ENCODE data around the gene PCDHGA8. TPM values are rescaled to one million over a fixed set of nuclear protein-coding genes. Genes with fewer than 3 reads are reported as not detected.

The PCDHGA8 gene
- 0.71 and 0.86 TPM in 2 replicates for total RNA-seq

GRCh38 chr5:141392429-141393198, at the start of gene PCDHGA8:
Gene PCDHGA8 (plus strand): TSS chr5:141392633. CDS start chr5:141392814, 181 bp downstream.

DNA sequence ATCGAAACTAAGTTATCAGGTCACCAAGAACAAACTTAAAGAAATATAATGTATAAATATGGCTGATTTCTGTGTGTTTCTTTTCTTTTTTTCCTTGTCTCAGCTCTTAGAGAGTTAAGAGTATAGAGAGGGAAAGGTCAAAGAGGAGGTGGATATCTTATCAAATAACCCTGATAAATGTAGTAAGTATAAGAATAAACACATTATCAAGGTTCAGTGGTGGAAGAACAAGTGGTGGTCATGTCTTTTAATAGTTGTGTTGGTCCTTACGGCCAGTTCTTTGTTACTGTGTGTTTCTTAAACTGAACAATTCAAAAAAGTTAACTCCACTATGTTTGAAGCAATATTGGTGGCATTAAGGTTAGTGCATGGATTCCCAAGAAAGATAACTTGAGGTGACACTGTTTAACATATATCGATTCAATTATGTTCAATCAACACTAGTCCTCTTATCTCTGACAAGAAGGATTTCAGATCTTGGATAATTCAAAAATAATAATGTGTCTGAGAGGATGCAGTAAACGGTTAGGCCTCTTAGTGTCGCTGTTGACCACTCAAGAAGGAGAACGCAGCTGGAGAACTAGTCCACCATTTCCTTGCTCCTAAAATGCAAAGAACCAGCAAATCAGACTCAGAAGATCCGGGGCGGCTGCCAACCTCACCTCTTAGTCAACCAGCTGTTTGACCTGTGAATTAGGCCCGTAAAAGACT, 49.0 kb upstream of the PCDHGA8 start, which contains the start of gene PCDHGA3:
Gene PCDHGA3 (plus strand): TSS at position 588 of the 711 bp plus-strand sequence. CDS start 205 bp downstream, outside the sequence.

GRCh38 chr5:141349917-141350619, 42.4 kb upstream of the PCDHGA8 start, which contains the start of gene PCDHGB1:
Gene PCDHGB1 (plus strand): TSS chr5:141350099. CDS start chr5:141350261, 162 bp downstream.

DNA sequence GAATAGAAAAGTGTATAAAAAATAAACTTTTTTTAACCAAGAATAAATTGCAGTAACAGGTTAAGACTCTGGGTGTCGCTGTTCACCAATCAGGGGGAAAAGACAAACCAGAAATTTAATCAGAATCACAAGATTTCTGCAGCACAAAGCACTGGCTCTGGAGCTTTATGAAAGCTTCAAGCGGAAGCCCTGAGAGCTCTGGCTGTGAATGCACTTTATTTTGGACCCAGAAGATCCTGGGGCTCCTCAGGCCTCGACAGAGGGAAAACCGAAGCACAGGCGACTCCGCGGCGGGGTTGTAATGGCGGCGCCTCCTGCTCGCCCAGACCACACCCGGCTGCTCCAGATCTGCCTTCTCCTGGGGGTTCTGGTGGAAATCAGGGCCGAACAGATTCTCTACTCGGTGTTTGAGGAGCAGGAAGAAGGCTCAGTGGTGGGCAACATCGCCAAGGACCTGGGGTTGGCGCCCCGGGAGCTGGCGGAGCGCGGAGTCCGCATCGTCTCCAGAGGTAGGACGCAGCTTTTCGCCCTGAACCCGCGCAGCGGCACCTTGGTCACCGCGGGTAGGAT, 37.4 kb upstream of the PCDHGA8 start, which contains the start of gene PCDHGA4:
Gene PCDHGA4 (plus strand): TSS at position 122 of the 570 bp plus-strand sequence. CDS start 87 bp downstream, at position 209.

DNA sequence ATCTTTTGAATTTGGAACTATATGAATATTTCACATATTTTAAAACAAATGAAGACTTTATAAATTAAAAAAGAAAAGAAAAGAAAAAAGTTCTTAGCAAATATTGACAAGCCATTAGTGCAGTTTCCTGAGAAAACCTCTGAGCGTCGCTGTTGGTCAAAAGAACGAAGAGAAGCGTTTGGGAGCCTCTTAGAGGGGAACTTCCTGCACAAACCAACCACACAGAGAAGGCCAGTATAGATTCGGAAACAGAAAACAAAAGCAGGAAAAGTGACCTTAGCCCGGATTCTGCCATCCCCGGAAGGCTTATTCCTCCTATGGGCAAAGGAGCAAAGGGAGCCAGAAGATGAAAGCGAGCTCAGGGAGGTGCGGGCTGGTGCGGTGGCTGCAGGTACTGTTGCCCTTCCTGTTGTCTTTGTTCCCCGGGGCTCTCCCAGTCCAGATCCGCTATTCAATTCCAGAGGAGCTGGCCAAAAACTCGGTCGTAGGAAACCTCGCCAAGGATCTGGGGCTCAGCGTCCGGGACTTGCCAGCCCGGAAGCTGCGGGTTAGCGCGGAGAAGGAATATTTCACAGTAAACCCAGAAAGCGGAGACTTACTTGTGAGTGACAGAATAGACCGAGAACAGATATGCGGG, 32.5 kb upstream of the PCDHGA8 start, which contains the start of gene PCDHGB2:
Gene PCDHGB2 (plus strand): TSS at position 205 of the 637 bp plus-strand sequence. CDS start 142 bp downstream, at position 347.

GRCh38 chr5:141363952-141364660, 28.3 kb upstream of the PCDHGA8 start, which contains the start of gene PCDHGA5:
Gene PCDHGA5 (plus strand): TSS chr5:141364162. CDS start chr5:141364331, 169 bp downstream.

DNA sequence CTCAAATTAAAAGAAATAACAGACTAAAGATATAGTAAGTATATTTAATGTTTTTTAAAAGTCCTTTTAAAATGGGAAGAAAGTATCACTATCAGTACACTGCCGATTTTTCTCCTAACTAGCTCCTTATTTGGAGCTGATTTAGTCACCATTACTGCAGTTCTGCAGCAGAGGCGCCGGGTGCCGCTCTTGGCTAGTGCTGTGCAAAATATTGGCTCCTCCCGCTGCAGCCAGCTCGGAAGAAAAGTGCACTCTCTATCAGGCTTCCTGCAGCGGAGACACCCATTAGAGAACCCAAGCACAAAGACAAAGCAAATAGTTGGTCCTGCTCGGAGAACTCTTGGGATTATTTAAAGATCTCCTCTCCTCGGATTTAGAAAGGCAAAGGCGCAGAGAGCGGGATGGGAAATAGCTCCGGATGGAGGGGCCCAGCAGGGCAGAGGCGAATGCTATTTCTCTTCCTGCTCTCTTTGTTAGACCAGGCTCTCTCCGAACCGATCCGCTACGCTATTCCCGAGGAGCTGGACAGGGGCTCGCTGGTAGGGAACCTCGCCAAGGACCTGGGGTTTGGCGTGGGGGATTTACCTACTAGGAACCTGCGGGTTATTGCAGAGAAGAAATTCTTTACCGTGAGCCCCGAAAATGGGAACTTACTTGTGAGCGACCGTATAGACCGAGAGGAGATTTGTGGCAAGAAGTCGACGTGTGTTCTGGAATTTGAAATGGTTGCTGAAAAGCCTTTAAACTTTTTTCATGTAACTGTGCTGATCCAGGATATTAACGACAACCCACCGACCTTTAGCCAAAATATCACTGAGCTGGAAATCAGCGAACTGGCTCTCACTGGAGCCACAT, 22.2 kb upstream of the PCDHGA8 start, which contains the start of gene PCDHGB3:
Gene PCDHGB3 (plus strand): TSS at position 249 of the 855 bp plus-strand sequence. CDS start 153 bp downstream, at position 402.

GRCh38 chr5:141373673-141374317, 18.6 kb upstream of the PCDHGA8 start, which contains the start of gene PCDHGA6:
Gene PCDHGA6 (plus strand): TSS chr5:141373891. CDS start chr5:141374084, 193 bp downstream.

GRCh38 chr5:141382469-141383294, 9.8 kb upstream of the PCDHGA8 start, which contains the start of gene PCDHGA7:
Gene PCDHGA7 (plus strand): TSS chr5:141382742. CDS start chr5:141382900, 158 bp downstream.

DNA sequence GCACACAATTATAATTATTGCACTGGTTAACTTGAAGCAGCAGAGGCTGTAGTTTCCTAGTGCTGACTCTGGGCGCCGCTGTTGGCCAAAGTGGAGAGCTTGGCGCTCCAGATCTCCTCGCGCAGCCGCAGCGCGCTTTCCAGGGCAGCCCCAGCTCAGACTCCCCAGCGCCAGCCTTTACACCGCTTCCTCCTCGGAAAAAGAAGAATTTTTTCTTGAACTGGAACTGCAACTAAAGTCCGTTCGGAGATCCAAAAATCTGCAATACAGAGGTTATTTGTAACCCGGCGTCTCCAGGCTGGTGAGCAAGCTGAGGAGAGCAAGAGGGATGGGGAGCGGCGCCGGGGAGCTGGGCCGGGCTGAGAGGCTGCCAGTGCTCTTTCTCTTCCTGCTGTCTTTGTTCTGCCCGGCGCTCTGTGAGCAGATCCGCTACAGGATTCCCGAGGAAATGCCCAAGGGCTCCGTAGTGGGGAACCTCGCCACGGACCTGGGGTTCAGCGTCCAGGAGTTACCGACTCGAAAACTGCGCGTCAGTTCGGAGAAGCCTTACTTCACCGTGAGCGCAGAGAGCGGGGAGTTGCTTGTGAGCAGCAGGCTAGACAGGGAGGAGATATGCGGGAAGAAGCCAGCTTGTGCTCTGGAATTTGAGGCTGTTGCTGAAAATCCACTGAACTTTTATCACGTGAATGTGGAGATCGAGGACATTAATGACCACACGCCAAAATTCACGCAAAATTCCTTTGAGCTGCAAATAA, 4.7 kb upstream of the PCDHGA8 start, which contains the start of gene PCDHGB4:
Gene PCDHGB4 (plus strand): TSS at position 142 of the 755 bp plus-strand sequence. CDS start 187 bp downstream, at position 329.

DNA sequence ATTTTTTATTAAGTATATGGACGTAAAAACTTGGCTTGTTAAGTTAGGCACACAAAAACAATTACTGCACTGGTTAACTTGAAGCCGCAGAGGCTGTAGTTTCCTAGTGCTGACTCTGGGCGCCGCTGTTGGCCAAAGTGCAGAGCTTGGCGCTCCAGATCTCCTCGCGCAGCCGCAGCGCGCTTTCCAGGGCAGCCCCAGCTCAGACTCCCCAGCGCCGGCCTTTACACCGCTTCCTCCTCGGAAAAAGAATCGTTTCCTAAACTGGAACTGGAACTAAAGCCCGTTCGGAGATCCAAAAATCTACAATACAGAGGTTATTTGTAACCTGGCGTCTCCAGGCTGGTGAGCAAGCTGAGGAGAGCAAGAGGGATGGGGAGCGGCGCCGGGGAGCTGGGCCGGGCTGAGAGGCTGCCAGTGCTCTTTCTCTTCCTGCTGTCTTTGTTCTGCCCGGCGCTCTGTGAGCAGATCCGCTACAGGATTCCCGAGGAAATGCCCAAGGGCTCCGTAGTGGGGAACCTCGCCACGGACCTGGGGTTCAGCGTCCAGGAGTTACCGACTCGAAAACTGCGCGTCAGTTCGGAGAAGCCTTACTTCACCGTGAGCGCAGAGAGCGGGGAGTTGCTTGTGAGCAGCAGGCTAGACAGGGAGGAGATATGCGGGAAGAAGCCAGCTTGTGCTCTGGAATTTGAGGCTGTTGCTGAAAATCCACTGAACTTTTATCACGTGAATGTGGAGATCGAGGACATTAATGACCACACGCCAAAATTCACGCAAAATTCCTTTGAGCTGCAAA, 5.5 kb downstream of the PCDHGA8 start, which contains the start of gene PCDHGB5:
Gene PCDHGB5 (plus strand): TSS at position 192 of the 796 bp plus-strand sequence. CDS start 181 bp downstream, at position 373.

DNA sequence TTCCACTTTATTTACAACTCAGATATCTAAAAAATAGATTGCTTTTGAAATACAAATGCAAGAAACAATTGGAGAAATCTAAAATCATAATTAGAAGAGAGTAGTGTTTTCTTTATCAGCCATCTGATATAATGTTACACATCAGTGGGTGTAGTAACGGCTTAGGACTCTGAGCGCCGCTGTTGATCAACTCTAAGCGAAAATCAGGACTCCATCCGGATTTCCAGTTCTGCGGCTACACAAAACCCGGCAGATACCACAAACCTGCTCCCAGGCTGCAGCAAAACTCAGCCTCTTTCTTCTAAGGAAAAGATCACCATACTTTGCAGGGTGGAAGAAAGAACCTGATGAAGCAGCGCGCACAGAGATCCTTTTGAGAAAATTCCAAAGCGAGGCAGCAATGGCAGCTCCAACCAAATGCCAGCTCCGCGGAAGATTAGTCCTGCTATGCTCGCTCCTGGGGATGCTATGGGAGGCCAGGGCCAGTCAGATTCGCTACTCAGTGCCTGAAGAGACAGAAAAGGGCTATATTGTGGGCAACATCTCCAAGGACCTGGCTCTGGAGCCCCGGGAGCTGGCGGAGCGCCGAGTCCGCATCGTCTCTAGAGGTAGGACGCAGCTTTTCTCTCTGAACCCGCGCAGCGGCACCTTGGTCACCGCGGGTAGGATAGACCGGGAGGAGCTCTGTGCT, 10.3 kb downstream of the PCDHGA8 start, which contains the start of gene PCDHGA9:
Gene PCDHGA9 (plus strand): TSS at position 226 of the 691 bp plus-strand sequence. CDS start 175 bp downstream, at position 401.

GRCh38 chr5:141407790-141408505, 15.5 kb downstream of the PCDHGA8 start, which contains the start of gene PCDHGB6:
Gene PCDHGB6 (plus strand): TSS chr5:141408021. CDS start chr5:141408203, 182 bp downstream.

GRCh38 chr5:141412854-141413539, 20.6 kb downstream of the PCDHGA8 start, which contains the start of gene PCDHGA10:
Gene PCDHGA10 (plus strand): TSS chr5:141412987. CDS start chr5:141413176, 189 bp downstream.

All from myometrial cell (primary cell).